GM10266 (cell line): ENCODE measurements around the gene JARID2.
"Not testable (repeated sequence)": the region's sequence is repeated elsewhere in the genome, so short reads cannot be mapped to it uniquely, and the experiment has no call there.

Experiments used
- DNase-seq: peaks from one replicate; pipeline ENCODE4 v3.0.0; 2012; ENCODE audit errors: extremely low spot score
- TF ChIP-seq, protein P1 (sequence below): IDR thresholded peaks from 2 replicates; pipeline ENCODE4 v1.5.1; 2012; ENCODE audit warnings: mild to moderate bottlenecking, low read depth; ENCODE audit not compliant: control insufficient read depth, insufficient read depth; ENCODE audit errors: missing control alignments

The JARID2 gene

DNA sequence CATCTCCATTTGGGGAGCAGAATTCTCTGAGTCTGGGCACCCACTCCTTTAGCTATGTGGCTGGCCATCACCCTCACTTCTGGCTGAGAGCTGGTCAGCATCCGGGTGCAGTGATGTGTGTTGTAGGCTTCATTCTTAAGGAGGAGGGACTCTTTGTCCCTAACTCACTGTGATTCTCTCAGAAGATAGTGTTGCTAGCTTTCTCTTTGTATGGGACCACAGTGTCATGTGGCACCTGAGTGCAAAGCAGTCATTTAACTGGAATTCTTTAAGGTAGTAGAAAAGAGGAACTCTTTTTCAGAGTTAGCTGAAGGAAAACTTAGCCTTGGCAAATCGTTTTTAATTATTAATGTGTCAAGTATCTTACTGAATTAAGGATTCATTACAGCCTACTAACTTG, 165.9 kb downstream of the JARID2 start:
- no peak for DNase-seq
- TF ChIP-seq, protein P1, sequence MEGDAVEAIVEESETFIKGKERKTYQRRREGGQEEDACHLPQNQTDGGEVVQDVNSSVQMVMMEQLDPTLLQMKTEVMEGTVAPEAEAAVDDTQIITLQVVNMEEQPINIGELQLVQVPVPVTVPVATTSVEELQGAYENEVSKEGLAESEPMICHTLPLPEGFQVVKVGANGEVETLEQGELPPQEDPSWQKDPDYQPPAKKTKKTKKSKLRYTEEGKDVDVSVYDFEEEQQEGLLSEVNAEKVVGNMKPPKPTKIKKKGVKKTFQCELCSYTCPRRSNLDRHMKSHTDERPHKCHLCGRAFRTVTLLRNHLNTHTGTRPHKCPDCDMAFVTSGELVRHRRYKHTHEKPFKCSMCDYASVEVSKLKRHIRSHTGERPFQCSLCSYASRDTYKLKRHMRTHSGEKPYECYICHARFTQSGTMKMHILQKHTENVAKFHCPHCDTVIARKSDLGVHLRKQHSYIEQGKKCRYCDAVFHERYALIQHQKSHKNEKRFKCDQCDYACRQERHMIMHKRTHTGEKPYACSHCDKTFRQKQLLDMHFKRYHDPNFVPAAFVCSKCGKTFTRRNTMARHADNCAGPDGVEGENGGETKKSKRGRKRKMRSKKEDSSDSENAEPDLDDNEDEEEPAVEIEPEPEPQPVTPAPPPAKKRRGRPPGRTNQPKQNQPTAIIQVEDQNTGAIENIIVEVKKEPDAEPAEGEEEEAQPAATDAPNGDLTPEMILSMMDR = no peak

DNA sequence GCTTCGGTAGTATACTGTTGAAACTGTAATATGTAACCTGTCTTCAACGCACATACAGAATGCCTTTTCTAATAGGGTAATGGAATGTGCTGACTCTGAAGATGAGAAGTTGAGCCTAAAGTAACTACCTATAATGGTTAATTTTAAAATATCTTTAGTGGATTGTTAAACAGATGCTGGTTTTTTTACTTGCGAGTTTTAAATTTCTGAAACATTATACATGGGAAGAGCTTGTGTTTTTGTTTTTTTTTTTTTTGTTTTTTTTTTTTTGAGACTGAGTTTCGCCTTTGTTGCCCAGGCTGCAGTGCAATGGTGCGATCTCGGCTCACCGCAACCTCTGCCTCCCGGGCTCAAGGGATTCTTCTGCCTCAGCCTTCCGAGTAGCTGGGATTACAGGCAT, 166.9 kb downstream of the JARID2 start:
- TF ChIP-seq, protein P1 = no peak
- DNase-seq = no peak

DNA sequence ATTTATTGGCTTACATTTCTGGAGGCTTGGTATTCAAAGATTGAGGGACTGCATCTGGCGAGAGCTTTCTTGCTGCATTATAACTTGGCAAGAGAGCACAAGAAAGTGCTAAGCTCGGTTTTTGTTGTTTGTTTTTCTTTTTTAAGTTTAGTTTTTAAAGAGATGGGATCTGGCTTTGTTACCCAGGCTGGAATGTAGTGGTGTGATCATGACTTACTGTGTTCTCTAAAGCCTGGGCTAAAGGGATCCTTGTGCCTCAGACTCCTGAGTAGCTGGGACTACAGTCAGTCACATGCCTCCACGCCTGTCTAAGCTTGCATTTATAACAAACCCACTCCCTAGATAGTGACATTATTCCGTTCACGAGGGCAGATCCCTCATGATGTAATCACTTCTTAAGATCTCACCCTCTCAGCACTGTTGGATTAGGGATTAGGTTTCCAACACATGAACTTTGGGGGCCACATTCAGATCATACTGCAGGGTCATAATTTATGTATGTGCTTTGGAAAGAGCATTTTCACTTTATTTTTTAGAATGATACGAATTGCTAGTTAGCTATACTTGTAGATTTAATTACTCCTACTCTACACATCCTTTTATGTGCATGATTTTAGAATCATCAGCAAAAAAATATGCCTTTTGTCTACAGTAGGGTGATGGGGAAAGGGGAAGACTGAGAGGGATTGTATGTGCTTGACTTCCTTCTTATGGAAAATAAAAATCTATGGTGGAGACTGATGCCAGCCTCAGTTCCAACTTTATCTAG, 167.8 kb downstream of the JARID2 start:
- TF ChIP-seq, protein P1 = no peak
- DNase-seq = no peak

DNA sequence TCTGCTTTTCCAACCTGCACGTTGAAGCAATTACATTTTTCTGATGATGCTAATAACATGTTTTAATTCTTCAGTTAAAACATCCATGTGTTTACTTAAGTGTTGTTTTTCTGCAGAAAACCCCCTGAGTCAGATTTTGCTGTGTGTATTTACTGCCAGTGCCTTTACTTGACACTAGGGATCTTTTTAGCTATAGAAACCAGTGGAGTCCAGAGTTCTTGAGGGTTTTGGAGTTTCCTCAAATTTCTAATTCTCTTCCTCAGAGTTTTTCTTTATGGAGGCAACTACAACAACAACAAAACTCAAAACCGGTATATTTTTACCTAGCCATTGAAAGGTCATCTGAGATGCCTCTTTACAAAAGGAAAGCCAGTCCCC, 168.4 kb downstream of the JARID2 start:
- no peak for DNase-seq
- TF ChIP-seq, protein P1 = no peak

DNA sequence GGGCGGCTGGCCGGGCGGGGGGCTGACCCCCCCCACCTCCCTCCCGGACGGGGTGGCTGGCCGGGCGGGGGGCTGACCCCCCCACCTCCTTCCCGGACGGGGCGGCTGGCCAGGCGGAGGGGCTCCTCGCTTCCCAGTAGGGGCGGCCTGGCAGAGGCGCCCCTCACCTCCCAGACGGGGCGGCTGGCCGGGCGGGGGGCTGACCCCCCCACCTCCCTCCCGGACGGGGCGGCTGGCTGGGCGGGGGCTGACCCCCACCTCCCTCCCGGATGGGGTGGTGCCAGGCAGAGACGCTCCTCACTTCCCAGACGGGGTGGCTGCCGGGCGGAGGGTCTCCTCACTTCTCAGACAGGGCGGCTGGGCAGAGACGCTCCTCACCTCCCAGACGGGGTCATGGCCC, 169.8 kb downstream of the JARID2 start:
- not testable (repeated sequence) for DNase-seq

DNA sequence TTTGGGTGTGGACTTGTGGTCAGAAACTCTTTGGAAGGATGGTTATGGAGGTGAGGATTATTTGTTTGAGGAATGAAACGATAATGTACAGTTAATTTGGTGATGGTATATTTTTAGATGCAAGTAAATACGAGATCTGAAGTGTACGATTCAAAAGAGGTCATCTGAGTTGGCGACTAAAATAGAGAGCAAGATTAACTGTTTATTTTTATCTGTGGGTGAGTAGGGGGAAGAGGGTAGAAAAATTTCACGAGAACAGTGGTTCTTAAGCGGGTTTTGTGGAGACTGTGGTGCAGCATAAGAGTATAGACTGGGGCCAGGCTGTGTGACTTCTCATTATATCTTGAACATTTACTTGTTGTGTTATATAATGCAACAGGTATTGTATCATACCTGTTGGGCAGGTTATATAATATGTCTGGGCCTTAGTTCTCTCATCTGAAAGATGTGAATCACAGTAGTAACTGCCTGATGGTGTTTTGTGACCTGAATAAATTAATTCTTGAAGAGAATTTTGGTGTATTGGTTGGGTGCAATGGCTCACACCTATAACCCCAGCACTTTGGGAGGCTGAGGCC, 171.2 kb downstream of the JARID2 start:
- TF ChIP-seq, protein P1 = no peak
- no peak for DNase-seq

DNA sequence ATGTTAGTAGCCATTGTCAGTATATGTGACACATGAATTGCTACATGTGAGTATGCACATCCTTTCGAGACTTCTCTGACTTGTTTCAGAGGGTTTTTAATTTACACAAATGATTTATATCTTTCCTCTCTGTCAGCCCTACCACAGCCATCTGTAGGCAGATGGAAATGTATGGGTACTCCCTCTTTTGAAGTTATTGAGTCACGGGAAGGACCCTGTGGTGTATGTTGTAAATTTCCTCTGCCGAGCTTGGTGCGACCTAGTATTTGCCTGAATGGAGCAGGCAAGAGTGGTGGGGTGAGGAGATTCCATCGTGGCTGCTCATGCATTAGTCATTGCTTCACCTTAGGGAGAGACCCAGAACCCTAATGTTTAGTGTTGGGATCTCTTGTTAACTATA, 171.9 kb downstream of the JARID2 start:
- TF ChIP-seq, protein P1 = no peak
- DNase-seq = no peak

DNA sequence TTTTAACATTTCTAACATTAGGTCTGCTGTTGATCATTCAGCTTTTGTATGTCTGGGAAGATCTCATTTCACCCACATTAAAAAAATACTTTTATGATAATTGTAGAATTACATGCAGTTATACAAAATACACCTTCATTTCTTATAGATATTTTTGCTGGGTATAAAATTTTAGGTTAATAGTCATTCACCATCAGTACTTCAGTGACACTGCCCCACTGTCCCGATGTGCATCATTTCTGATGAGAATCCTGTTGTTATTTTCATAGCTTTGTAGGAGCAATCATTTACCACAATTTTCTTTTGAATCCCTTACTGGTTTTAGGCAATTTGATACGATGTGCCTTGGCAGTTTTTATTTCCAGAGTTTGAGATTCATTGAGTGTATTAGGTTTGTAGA, 173.6 kb downstream of the JARID2 start:
- TF ChIP-seq, protein P1 = no peak
- no peak for DNase-seq
